ENCODE data around the gene GOLPH3.
"Not testable (repeated sequence)": the region's sequence is repeated elsewhere in the genome, so short reads cannot be mapped to it uniquely, and the experiment has no call there.

Gene GOLPH3

DNA sequence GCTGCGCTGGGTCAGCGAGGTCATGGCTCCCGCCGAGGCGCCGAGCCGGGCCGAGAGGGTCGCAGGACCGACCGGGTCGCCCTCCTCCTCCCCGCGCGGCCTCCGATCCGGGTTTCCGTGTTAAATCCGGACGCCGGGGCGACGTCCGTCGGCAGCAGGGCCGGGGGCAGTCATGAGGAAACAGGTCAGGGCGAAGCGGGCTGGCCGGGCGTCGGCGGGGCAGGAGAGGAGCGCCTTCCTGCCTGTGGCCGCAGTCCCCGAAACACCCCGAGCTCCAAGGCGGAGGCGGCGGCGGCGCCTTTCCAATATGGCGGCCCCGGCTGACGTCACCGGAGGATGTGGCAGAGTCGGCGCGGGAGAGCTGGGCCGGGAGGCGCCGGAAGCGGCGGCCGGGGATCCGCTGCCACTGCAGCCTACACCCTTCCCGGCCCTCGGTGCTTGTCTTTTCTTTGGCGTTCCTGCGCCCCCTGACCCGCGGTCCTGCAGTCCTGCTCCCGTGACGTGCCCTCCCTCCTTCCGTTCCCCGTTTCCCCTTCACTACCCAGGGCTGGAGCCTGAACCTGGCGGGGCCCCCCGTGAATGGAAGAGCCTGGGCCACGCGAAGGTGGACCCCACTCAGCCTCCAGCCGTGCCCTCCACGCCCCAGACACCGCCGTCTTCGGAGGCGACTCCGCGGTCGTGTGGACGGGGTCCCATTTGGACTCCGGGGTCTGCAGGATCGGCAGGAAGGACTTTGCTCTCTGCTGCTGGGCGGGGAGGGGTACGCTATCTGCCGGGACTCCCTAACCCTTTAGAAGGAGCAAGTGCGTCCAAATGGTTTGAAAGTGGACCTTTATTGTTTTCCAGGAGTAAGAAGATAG lies at the start of gene GOLPH3:
Gene GOLPH3, minus strand, starts transcription at position 309 of the 860 bp plus-strand sequence. Its CDS starts 285 bp downstream, at position 24.
- DNase-seq (ENCODE audit: low spot score): peak; percentile 82

DNA sequence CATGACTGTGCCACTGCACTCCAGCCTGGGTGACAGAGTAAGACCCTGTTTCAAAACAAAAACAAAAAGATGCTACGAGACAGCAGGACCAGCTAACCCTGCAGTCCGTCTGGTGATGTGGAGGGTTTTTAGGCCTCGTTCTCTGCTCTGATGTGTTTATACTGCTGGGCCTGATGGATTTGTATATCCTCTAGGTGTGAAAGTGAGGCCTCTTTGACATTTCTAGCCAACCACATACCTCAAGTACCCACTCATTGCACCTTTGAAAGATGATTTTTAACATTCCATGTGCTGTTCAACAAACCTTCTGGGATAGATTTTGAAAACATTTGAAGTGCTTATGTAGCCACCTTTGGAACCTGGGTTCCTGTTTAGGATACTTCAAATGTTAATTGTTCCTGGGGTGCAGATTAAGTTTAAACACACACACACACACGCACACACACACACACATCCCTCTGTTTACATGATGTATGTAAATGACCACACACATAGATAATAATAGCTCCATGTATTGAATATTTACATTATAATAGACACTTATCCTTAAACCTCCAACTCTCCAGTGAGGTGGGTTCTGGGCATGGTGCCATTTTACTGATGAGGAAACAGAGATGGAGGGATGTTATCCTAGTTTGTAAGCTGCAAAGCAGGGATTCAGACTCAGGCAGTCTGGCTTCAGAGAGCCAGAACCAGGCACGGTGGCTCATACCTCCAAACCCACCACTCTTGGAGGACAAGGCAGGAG lies 48.8 kb upstream of the GOLPH3 start:
- DNase-seq (ENCODE audit: low spot score): no peak

DNA sequence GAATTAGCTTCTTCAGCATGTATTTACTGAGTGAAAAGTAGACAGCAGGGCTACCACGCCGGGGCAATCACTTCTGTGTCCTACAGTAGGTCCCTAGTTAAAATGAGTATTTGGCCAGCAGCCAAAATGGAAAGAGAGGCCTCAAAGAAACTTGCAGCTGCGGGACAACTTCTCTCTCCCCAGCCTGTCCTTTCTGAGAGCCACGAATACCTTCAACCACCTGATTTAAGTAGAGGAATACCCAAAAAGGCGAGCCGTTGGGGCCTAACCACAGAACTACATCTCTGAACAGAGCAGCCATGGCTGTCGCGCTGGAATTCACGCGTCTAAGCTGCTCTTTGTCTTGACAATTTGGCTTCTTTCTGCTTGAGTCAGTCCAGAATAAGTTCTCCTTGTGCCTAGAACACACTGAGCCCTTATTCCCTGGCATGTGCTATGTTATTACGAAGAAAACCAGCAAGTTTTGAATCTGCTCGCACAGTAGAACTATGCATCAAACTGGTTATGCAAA lies 43.8 kb upstream of the GOLPH3 start:
- DNase-seq (ENCODE audit: low spot score): no peak

DNA sequence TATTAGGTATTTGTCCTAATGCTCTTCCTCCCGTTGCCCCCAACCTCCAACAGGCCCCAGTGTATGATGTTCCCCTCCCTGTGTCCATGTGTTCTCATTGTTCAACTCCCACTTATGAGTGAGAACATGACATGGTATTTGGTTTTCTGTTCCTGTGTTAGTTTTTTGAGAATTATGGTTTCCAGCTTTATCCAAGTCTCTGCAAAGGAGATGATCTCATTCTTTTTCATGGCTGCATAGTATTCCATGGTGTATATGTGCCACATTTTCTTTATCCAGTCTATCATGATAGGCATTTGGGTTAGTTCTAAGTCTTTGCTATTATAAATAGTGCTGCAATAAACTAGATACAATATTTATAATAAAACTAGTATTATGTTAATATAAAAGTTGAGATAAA lies 40.2 kb upstream of the GOLPH3 start:
- not testable (repeated sequence) for DNase-seq (ENCODE audit: low spot score)

DNA sequence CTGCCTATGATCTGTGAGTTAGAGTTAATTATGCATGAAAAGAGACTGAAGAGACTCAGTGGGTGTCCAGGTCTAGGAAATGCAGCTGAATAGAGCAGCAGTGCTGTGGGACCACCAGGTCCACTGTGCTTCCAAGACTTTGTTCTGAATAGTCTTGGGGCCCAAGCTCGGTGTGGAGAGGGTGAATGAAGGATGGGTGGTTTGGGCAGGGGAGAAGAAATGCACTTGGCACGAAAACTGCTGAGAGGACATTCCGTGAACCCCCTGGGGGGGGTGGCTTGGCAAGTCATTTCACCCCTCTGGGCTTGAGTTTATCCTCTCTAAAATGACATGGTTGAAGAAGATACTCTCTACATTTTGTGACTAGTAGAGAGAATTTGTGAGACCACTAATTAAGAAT lies 36.0 kb upstream of the GOLPH3 start:
- DNase-seq (ENCODE audit: low spot score): no peak

DNA sequence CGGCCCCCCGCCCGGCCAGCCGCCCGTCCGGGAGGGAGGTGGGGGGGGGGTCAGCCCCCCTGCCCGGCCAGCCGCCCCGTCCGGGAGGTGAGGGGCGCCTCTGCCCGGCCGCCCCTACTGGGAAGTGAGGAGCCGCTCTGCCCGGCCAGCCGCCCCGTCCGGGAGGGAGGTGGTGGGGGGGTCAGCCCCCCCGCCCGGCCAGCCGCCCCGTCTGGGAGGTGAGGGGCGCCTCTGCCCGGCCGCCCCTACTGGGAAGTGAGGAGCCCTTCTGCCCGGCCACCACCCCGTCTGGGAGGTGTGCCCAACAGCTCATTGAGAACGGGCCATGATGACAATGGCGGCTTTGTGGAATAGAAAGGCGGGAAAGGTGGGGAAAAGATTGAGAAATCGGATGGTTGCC lies 34.7 kb upstream of the GOLPH3 start:
- DNase-seq (ENCODE audit: low spot score): not testable (repeated sequence)

DNA sequence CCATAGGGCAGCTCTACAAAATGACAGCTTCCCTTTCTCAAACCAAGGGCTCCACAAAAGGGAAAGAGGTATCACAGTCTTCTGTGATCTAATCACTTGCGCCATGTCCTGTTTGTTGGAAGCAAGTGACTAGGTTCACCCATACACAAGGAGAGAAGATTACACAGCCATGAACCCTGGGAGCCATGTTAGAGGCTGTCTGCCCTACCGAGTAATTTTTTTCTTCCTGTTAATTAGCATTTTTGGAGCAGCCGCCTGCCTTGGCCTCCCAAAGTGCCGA lies 33.2 kb upstream of the GOLPH3 start:
- DNase-seq (ENCODE audit: low spot score): no peak

DNA sequence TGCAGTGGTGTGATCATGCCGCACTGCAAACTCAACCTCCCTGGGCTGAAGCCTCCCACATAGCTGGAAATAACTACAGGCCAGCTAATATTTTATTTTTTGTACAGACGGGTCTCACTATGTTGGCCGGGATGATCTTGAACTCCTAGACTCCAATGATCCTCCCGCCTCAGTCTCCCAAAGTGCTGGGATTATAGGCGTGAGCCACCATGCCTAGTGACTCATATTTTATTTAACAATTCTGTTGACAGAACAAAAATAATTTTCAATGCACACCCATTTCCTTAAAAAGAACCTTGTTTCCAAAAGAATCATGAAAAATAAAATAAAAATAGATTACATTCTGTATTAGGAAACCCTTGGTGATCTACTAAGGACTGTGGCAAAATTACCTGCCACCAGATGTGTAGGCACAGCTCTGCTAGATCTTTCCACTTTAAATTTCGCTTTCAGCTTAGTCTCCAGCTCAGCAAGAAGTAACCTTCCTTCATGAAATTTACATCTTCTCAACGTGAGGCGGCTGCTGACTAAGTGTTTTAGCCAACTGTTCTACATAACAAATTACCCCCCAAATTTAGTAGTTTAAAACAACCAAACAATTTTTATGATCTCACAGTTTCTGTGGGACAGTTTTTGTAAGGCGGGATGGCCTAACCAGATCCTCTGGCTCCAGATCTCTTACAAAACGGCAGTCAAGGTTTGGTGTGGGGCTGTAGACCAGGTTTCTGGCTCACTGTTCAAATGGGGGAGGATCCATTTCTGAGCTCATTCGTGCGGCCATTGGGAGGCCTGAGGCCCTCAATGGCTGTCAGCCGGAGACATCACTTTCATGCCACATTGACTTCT lies 32.6 kb upstream of the GOLPH3 start:
- DNase-seq (ENCODE audit: low spot score): no peak

DNA sequence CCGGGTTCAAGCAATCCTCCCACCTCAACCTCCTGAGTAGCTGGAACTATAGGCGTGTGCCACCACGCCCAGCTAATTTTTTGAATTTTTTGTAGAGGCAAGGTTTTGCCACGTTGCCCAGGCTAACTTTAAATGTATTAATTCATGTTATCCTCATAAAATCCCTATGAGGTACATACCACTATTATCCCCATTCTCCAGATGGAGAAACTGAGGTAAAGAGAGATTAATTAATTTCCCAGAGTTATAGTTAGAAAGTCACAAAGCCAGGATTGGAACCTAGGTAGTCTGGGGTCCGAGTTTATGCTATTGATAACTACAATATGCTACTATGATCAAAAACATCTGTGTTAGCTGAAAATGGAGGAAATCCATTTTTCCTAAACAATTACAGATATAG lies 31.9 kb upstream of the GOLPH3 start:
- no peak for DNase-seq (ENCODE audit: low spot score)

DNA sequence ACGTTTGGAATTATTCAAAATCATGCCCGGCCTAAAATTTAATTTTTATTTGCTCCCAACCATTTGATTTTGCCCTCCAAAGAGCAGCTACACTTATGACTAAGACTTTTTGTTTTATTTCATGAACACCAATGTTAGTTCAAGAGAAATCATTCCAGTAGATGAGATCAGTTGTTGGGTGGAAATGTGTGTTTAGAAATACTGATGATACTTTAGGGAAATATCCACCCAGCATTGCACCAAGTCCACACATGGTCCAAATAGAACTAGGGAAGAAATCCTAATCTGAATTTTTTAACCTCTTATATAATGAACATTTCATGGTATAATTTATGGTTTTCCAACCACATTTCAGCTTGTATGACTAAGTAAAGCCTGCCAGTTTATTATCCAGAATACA lies 28.3 kb upstream of the GOLPH3 start:
- DNase-seq (ENCODE audit: low spot score): no peak

DNA sequence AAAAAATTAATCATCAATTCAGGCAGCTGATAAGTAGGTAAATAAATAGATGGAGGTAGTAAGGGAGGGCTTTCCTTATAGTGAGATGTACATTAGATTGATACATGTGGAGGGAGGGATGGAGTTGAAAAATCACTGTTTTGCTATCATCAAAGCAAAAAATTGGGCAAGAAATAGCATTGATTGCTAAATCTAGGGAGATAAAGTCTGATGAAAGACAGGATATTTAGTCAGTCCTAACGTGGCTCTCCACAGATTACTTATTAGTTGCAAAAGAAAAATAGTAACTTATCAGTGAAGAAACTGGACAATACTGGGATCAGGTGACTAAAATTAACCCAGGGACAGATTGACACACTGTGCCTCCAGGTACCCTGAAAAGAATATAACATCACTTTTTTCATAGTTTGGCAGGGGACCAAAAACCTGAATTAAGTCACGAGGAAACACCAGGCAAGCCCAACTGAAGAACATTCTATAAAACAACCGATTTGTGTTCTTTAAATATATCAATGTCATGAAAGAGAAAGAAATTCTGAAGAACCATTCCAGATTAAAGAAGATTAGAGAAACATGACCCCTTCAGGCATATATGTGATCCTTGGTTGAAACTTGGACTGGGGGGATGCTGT lies 27.1 kb upstream of the GOLPH3 start:
- no peak for DNase-seq (ENCODE audit: low spot score)

DNA sequence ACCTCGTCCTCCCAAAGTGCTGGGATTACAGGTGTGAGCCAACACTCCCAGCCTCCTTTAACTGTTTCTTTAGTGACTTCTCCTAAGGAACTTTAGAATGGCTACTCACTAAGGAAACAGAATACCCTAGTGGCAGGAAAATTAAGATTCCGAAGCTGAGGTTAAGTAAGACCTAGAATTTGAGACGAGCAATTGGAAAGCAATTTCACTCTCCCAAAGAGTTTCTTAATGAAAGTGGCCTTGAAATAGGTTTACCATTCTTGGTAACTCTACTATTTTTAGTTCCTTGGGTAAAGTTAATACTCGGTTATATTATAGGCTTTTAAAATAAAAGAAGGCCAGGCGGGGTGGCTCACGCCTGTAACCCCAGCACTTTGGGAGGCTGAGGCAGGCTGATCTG lies 22.9 kb upstream of the GOLPH3 start:
- DNase-seq (ENCODE audit: low spot score): no peak

DNA sequence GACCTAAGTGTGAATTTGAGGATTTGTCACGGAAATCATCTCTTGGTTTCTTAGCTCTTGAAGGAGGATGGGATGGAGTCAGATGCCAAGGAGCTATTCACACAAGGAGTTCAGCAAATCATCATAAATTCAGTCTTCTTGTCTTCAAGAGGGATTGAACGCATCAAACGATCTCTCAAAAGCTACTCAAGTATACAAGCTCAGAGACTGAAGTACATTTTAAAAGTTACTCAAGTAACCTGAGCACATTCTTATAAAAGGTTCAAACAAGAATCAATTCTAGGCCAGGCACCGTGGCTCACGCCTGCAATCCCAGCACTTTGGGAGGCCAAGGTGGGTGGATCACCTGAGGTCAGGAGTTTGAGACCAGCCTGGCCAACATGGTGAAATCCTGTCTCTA lies 21.1 kb upstream of the GOLPH3 start:
- DNase-seq (ENCODE audit: low spot score): no peak

DNA sequence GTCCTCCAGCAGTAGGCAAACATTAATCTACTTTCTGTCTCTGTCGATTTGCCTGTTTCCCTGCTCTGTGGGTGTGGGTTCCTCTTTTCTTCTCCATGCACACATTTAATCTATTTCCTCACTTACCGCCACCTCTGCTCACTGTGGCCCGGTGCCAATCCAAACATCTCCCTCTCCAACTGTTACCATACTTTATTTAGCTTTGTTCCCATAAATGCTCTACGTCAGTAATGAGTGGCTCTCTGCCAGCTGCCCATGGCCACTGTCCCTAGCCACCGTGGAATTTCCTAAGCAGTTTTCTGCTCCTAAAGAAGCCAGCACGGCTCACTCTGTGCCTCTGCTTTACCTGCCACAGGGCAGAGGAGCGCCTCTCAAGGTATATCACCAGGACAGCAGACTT lies 19.5 kb upstream of the GOLPH3 start:
- no peak for DNase-seq (ENCODE audit: low spot score)

DNA sequence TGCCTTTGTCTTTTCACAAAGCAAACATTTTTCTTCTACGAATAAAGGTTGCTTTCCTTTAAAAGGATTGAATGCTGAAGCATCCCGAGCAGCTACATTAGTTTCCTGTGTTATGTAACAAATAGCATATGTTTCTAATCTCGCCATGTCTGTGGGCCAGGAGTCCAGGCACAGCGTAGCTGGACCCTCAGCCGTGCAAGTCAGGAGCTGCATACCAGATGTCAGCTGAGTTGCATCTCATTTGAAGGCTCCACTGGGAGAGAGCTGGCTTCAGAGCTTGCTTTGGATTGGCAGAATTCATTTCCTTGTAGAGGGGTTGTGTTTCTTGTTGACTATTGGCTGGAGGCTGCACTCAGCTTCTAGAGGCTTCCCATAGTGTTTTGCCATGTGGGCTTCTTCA lies 16.0 kb upstream of the GOLPH3 start:
- no peak for DNase-seq (ENCODE audit: low spot score)

DNA sequence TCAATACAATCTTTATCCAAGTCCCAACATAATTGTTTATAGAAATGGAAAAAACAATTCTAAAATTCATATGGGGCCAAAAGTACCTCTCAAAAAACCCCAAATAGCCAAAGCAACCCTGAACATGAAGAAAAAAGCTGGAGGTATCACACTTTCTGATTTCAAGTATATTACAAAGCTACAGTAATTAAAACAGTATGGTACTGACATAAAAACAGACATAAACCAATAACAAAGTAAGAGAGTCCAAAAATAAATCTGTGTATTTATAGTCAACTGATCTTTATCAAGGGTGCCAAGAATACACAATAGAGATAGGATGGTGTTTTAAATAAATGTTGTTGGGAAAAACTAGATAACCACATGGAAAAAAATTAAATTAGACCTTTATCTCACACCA lies 13.6 kb upstream of the GOLPH3 start:
- DNase-seq (ENCODE audit: low spot score): no peak

DNA sequence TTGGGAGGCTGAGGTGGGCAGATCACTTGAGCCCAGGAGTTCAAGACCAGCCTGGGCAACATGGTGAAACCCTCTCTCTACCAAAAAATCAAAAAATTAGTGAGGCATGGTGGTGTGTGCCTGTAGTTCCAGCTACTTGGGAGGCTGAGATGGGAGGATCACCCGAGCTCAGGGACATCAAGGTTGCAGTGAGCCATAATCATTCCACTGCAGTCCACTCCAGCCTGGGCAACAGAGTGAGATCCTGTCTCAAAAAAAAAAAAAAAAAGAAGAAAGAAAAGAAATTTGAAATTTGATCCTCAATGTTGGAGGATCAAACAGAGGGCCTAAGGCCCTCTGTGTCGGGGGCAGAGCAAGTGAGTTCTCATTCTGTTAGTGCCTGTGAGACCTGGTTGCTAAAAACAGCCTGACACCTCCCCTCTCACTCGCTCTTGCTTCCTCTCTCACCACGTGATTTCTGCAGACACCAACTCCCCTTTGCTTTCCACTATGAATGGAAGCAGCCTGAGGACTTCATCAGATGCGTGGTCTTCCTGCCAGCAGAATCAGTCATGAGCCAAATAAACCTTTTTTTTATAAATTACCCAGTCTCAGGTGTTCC lies 8.4 kb upstream of the GOLPH3 start:
- no peak for DNase-seq (ENCODE audit: low spot score)

DNA sequence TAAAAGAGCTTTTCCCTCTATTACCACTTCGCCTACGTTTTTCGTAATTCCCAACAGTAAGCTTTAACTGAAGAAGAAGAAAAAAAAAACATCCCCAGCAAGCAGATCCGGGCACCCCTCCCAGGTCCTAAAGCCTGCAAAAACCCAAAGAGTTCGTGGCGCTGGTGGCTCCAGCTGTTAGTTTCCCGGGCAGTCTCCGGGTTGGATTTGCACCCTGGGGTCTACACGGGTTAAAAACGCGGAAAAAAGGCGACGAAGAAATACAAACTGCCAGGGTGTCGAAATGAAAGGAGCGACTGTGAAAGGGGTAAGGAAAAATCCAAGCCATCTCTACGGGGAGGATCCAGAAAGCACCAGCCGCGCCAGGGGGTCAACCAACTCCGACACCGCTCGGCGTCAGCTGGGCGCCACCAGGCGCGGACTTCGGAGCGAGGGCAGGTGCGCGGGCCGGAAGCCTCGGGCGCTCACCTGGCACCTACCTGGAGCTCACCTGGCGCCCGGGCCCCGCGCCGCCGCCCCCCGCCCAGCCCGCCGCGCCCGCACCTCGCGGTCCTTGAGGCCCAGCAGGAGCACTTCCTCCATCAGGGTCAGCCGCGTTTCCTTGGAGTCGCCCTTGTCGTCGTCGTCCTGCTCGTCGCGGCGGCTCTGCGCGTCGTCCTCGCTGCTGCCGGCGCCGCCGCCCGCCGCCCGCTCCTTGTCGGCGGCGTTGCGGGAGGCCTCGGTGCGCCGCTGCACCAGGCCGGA lies 680 bp downstream of the GOLPH3 start:
- peak; percentile 43 for DNase-seq (ENCODE audit: low spot score)

DNA sequence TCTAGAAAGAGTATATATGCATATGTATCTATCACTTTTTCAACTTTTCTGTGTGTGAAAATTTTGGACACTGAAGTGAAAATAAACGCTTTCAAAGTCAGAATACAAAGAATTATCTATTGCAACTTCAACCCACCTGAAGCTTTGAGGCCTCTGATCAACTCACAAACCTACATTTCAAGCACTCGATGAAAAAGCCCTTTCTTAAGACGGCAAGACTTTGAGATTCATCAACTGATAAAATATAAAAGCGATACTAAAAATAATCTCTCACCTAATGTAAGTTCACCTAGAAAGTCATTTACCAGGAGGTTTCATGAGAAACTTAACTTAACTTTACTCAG lies 1.2 kb downstream of the GOLPH3 start:
- no peak for DNase-seq (ENCODE audit: low spot score)

DNA sequence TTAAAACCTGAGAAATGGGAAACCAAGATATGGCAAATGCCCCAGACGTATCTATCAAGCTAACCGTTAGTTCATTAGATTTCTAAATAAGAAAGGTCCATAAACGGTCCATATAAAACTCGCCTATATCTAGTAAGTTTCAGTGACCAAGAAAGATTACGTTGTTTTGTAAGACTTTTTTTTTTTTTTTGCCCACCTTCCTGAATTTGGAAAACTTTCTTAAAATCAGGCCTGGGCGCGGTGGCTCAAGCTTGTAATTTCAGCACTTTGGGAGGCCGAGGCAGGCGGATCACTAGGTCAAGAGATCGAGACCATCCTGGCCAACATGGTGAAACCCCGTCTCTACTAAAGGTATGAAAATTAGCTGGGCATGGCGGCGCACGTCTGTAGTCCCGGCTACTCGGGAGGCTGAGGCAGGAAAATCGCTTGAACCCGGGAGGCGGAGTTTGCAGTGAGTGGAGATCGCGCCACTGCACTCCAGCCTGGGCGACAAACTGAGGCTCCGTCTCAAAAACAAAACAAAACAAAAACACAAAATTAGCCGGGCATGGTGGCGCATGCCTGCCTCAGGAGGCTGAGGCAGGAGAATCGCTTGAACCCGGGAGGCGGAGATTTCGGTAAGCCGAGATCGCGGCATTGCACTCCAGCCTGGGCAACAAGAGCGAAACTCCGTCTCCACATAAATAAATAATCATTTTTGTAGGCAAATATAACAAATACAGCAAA lies 1.8 kb downstream of the GOLPH3 start:
- not testable (repeated sequence) for DNase-seq (ENCODE audit: low spot score)

Measured in HuH-7.5 (cell line).